Cardiac fibroblast (primary cell): ENCODE data around the gene ZMYND8.

Experiments
- DNase-seq, 2 donors: peaks; one replicate each; pipeline versions ENCODE4 v3.0.0 to v3.0.0-alpha.2; 2010; ENCODE audit warnings: low read depth in 2 of 2
- H3K4me3 ChIP-seq, 2 donors: replicated peaks in 1 of 2; 1 replicate in 1 of 2; 2 replicates in 1 of 2; pipeline ENCODE4 v1.5.1; 2011; ENCODE audit warnings: low read depth in 2 of 2, low read length in 2 of 2, mild to moderate bottlenecking in 2 of 2, moderate library complexity in 1 of 2
- TF ChIP-seq, protein P1 (sequence below): IDR thresholded peaks from one replicate; pipeline ENCODE4 v1.5.1; 2011; ENCODE audit warnings: low read depth, mild to moderate bottlenecking, low read length, inconsistent platforms

ZMYND8 gene

DNA sequence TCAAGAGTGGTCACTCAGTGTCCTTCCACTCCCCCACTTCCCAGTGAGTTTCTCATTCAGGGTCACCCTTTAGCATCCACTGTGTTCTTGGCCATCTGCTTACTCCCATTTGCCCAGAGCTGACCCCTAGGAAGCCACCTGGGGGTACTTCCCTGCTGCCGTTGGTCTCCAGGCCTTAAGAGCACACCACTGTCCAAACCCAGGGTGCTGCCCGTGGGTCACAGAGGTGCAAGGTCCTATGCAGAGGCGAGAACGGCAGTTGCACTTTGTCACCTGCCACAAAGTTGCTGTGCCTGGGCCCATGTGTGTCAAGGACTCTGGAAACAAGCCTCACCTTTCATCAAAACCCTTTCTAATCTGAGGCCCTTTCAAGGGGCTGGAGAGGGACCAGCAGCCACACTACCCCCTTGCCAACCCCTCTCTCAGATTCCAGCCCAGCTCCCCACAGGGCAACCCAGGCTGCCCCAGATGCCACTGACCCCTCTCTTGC lies 191.1 kb downstream of the ZMYND8 start:
- no peak for DNase-seq
- H3K4me3 ChIP-seq = no peak overlapping the region
- TF ChIP-seq, protein P1, sequence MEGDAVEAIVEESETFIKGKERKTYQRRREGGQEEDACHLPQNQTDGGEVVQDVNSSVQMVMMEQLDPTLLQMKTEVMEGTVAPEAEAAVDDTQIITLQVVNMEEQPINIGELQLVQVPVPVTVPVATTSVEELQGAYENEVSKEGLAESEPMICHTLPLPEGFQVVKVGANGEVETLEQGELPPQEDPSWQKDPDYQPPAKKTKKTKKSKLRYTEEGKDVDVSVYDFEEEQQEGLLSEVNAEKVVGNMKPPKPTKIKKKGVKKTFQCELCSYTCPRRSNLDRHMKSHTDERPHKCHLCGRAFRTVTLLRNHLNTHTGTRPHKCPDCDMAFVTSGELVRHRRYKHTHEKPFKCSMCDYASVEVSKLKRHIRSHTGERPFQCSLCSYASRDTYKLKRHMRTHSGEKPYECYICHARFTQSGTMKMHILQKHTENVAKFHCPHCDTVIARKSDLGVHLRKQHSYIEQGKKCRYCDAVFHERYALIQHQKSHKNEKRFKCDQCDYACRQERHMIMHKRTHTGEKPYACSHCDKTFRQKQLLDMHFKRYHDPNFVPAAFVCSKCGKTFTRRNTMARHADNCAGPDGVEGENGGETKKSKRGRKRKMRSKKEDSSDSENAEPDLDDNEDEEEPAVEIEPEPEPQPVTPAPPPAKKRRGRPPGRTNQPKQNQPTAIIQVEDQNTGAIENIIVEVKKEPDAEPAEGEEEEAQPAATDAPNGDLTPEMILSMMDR = no peak

DNA sequence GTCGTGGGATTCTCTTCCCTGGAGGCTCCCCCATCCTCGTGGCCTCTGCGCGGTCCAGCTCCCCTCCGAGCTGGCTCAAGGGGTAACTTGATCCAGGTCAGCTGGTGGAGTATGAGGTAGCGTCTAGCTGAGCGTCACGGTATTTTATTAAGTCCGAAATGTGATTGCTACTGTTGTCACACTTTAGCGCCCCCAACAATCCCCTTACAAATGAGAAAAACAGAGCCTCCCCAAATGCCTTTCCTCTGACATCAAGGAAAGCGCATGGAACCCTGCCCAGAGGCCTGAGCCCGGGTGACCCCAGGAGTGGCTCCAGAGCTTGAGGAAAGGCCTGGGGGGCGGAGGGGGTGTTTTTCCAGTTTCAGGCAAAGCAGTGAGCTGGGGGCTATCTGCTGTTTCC lies 192.4 kb downstream of the ZMYND8 start:
- no peak overlapping the region for H3K4me3 ChIP-seq
- TF ChIP-seq, protein P1 = no peak
- no peak for DNase-seq

DNA sequence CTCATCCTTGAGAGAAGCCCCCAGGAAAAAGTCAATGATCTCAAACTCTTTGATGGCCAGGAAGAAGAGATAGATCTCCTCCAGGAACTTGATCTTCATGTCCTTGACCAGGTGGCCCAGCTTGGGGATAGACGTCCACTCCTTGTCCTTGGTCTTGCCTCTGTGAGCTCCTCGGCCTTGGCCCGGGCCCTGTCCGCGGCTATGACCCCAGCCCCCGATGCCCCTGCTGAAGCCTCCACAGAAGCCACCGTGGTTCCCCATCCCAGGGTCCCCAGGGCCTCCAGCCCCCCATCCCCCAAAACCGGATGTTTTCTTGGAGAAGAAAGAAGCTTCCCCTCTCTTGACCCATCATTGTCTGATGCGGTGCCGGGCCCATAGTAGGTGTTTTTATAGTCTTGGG lies 195.1 kb downstream of the ZMYND8 start:
- TF ChIP-seq, protein P1 = no peak
- DNase-seq = no peak
- H3K4me3 ChIP-seq = no peak overlapping the region

DNA sequence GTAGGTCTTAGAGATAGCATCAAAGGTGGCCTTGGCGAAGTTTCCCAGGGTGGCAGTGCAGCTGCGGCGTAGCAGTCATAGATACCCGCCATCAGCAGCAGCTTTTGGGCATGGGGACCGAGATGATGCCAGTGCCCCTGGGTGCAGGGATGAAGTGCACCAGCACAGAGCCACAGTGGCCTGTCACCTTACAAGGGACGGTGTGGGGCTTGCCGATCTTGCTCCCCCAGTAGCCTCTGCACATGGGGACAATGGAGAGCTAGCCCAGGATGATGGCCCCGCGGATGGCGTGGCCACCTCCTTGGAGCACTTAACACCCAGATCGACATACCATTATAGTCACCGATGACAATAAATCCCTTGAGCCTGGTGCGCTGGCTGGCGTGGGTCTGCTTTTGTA lies 195.5 kb downstream of the ZMYND8 start:
- TF ChIP-seq, protein P1 = no peak
- no peak overlapping the region for H3K4me3 ChIP-seq
- DNase-seq = no peak

DNA sequence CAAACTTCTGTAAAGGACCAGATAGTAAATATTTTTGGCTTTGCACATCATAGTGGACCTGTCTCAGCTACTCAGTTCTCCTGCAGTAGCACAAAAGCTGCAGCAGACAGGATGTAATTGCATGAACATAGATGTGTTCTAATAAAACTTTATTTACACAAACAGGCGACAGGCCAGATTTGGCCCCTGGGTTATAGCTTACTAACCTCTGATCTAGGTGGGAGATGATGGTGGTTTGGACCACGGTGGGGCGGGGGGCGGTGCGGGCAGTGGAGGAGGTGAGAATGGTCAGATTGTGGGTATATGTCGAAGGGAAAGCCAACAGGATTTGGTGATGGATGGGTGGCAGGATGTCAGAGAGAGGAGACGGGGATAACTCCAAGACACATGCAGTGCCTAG lies 196.3 kb downstream of the ZMYND8 start:
- TF ChIP-seq, protein P1 = no peak
- DNase-seq = no peak
- no peak overlapping the region for H3K4me3 ChIP-seq
